ENCODE measurements around the gene METRNL. TPM values are rescaled to one million over a fixed set of nuclear protein-coding genes. Genes with fewer than 3 reads are reported as not detected.

Gene METRNL
- total and polyA plus RNA-seq, 4 donors, result 0.67 to 9.0 (median 8.6) TPM

GRCh38 chr17:83110735-83111134 lies 31.3 kb downstream of the METRNL start:
- Histone ChIP-seq H3K9ac (ENCODE audit: low read depth in 1 of 2, low read length in 2 of 2) (no peak overlapping the region), H3K27ac (ENCODE audit: low read depth in 1 of 2, low read length in 2 of 2) (peak overlapping the region in 1 of 2 donors; percentile 67), H3K36me3 (ENCODE audit: control insufficient read depth in 4 of 4, insufficient read depth in 3 of 4, low read depth in 1 of 4, low read length in 3 of 4) (no peaks in the 10 kb centered on the region), H3K4me3 (ENCODE audit: low read depth in 1 of 3, low read length in 3 of 3) (no peak overlapping the region), H3K27me3 (ENCODE audit: control insufficient read depth in 4 of 4, insufficient read depth in 4 of 4, low read length in 3 of 4) (no peaks in the 10 kb centered on the region), H3K9me3 (ENCODE audit: control insufficient read depth in 4 of 4, low read length in 3 of 4) (no peaks in the 10 kb centered on the region), H3K4me1 (ENCODE audit: control insufficient read depth in 4 of 4, insufficient read depth in 4 of 4, low read length in 3 of 4) (no peaks in the 10 kb centered on the region)
- 50% methylated on average over 16 of the region's 16 CpGs for WGBS
- TF ChIP-seq HNF4A (conservative IDR thresholded peaks at IDR 0.05) (no peak), MAX (IDR thresholded peaks at IDR 0.05) (no peak), NR2F2 (IDR thresholded peaks at IDR 0.05) (peak; percentile 94), GABPA (IDR thresholded peaks at IDR 0.05 in 1 of 2, conservative IDR thresholded peaks at IDR 0.05 in 1 of 2) (no peak), RAD21 (IDR thresholded peaks at IDR 0.05) (peak in 1 of 2 donors; percentile 40), FOXA1 (IDR thresholded peaks at IDR 0.05) (no peak), RXRA (IDR thresholded peaks at IDR 0.05) (peak; percentile 59 to 80), ATF3 (IDR thresholded peaks at IDR 0.05) (no peak), EGR1 (IDR thresholded peaks at IDR 0.05; ENCODE audit: low read depth in 2 of 2) (no peak), HNF4G (IDR thresholded peaks at IDR 0.05) (no peak), CTCF (IDR thresholded peaks at IDR 0.05; ENCODE audit: low read depth, low read length, missing input control) (no peak), FOXA2 (IDR thresholded peaks at IDR 0.05) (no peak), TAF1 (conservative IDR thresholded peaks at IDR 0.05) (no peak), JUND (IDR thresholded peaks at IDR 0.05) (no peak)
- TF ChIP-seq, protein P1, sequence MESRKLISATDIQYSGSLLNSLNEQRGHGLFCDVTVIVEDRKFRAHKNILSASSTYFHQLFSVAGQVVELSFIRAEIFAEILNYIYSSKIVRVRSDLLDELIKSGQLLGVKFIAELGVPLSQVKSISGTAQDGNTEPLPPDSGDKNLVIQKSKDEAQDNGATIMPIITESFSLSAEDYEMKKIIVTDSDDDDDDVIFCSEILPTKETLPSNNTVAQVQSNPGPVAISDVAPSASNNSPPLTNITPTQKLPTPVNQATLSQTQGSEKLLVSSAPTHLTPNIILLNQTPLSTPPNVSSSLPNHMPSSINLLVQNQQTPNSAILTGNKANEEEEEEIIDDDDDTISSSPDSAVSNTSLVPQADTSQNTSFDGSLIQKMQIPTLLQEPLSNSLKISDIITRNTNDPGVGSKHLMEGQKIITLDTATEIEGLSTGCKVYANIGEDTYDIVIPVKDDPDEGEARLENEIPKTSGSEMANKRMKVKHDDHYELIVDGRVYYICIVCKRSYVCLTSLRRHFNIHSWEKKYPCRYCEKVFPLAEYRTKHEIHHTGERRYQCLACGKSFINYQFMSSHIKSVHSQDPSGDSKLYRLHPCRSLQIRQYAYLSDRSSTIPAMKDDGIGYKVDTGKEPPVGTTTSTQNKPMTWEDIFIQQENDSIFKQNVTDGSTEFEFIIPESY (IDR thresholded peaks at IDR 0.05), result no peak
- TF ChIP-seq, protein P2, sequence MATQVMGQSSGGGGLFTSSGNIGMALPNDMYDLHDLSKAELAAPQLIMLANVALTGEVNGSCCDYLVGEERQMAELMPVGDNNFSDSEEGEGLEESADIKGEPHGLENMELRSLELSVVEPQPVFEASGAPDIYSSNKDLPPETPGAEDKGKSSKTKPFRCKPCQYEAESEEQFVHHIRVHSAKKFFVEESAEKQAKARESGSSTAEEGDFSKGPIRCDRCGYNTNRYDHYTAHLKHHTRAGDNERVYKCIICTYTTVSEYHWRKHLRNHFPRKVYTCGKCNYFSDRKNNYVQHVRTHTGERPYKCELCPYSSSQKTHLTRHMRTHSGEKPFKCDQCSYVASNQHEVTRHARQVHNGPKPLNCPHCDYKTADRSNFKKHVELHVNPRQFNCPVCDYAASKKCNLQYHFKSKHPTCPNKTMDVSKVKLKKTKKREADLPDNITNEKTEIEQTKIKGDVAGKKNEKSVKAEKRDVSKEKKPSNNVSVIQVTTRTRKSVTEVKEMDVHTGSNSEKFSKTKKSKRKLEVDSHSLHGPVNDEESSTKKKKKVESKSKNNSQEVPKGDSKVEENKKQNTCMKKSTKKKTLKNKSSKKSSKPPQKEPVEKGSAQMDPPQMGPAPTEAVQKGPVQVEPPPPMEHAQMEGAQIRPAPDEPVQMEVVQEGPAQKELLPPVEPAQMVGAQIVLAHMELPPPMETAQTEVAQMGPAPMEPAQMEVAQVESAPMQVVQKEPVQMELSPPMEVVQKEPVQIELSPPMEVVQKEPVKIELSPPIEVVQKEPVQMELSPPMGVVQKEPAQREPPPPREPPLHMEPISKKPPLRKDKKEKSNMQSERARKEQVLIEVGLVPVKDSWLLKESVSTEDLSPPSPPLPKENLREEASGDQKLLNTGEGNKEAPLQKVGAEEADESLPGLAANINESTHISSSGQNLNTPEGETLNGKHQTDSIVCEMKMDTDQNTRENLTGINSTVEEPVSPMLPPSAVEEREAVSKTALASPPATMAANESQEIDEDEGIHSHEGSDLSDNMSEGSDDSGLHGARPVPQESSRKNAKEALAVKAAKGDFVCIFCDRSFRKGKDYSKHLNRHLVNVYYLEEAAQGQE (IDR thresholded peaks at IDR 0.05), result peak; percentile 18
- no peak for DNase-seq (ENCODE audit: low spot score)
